GM19099 (cell line): ENCODE measurements around the gene CDKN1B.

Experiments used
- POLR2A ChIP-seq: IDR thresholded peaks from 3 replicates; pipeline ENCODE4 v1.6.1; 2011; ENCODE audit warnings: low read depth; ENCODE audit not compliant: insufficient read length; ENCODE audit errors: extremely low read depth

CDKN1B gene

GRCh38 chr12:12725086-12725955, 8.2 kb downstream of the CDKN1B start:
- TF ChIP-seq POLR2A = peak; percentile 87

GRCh38 chr12:12725956-12726554, 8.9 kb downstream of the CDKN1B start:
- peak; percentile 80 for TF ChIP-seq POLR2A

GRCh38 chr12:12726555-12727093, 9.5 kb downstream of the CDKN1B start:
- peak; percentile 33 for TF ChIP-seq POLR2A

GRCh38 chr12:12731178-12731577, 14.0 kb downstream of the CDKN1B start:
- no peak for TF ChIP-seq POLR2A

GRCh38 chr12:12731785-12732184, 14.6 kb downstream of the CDKN1B start:
- no peak for TF ChIP-seq POLR2A

GRCh38 chr12:12733118-12733517, 15.9 kb downstream of the CDKN1B start:
- no peak for TF ChIP-seq POLR2A

GRCh38 chr12:12734054-12734453, 16.9 kb downstream of the CDKN1B start:
- no peak for TF ChIP-seq POLR2A

- no peak for TF ChIP-seq POLR2A
Measured at GRCh38 chr12:12734561-12735071, 17.4 kb downstream of the CDKN1B start.

GRCh38 chr12:12735301-12735700, 18.1 kb downstream of the CDKN1B start:
- TF ChIP-seq POLR2A = no peak

GRCh38 chr12:12736759-12737676, 19.9 kb downstream of the CDKN1B start:
- no peak for TF ChIP-seq POLR2A

- no peak for TF ChIP-seq POLR2A
Measured at GRCh38 chr12:12741660-12742059, 24.5 kb downstream of the CDKN1B start.

- no peak for TF ChIP-seq POLR2A
Measured at GRCh38 chr12:12744546-12745305, 27.6 kb downstream of the CDKN1B start.

GRCh38 chr12:12745576-12746211, 28.5 kb downstream of the CDKN1B start:
- no peak for TF ChIP-seq POLR2A

GRCh38 chr12:12747278-12747677, 30.1 kb downstream of the CDKN1B start:
- TF ChIP-seq POLR2A = no peak
